HG02970 (cell line): ENCODE results near the gene PHLDA2.

Experiments
- ATAC-seq: cut with Tn5 transposase; IDR thresholded peaks from one replicate; pipeline ENCODE4 v1.9.1; 2021; ENCODE audit warnings: mild to moderate bottlenecking, moderate library complexity, moderate number of reproducible peaks; ENCODE audit not compliant: unreplicated experiment, low FRiP score

The PHLDA2 gene, protein sequence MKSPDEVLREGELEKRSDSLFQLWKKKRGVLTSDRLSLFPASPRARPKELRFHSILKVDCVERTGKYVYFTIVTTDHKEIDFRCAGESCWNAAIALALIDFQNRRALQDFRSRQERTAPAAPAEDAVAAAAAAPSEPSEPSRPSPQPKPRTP

DNA sequence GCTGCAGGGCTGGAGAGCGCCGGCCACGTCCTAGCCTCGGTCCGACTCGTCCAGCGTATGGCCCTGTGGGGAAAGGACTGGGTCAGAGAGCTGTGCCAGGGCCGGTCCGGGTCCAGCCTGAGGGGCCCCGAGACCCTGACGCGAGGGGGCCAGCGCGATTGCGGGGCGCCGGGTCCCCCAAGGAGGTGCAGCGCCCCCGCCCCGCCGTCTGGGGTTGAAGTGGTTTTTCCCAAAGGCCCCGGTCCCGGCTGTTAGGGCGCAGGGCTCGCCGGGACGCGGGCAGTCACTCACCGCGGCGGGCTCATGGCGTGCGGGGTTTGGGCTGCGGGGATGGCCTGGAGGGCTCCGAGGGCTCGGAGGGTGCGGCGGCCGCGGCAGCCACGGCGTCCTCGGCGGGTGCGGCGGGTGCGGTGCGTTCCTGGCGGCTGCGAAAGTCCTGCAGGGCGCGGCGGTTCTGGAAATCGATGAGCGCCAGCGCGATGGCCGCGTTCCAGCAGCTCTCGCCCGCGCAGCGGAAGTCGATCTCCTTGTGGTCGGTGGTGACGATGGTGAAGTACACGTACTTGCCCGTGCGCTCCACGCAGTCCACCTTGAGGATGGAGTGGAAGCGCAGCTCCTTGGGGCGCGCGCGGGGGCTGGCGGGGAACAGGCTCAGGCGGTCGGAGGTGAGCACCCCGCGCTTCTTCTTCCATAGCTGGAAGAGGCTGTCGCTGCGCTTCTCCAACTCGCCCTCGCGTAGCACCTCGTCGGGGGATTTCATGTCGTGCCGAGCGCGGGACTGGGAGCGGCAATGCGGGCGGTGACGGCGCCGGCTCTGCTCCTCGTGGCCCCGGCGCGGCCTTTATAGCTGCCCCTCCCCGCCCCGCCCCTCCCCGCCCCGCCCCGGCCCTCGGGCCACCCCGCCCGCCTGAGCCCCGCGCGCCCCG, at the start of gene PHLDA2:
TSS of gene PHLDA2 (minus strand) at position 816 of the 926 bp plus-strand sequence. CDS start at position 760, 56 bp downstream.
- no peak for ATAC-seq

GRCh38 chr11:2977113-2977512, 47.9 kb upstream of the PHLDA2 start:
- no peak for ATAC-seq

DNA sequence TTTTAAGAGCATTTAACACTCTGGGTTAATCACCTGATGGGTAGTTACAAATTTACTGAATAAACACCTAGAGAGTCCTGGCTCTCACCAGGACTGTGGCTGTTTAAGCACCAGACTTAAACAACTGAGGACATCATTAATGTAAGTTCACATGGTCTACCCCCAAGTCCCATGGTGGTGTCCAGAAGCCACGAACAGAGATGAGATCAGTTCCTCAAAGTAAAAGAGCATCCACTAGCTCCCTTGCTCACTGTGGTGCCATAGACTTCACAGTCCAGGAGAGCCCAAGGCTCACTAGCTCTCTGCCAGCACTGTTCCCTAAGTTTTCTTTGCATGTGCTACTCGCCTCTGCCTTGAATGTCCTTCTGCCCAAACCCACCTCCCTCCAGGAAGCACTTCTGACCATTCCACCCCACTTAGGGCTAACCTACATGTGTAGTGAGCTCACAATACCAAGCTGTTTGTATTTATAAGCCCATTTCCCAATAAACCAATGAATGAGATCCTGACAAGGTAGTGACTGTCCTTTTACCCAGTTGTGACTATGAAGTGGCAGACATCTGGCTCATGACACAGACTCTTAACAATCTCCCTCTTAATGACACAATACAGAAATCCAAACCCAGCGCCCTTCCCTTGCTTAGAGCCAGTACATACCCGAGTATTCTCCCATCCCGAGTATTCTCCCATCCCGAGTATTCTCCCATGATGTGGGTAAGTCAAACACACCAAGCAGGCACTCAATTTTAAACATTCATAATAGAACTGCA, 47.3 kb upstream of the PHLDA2 start:
- no peak for ATAC-seq

DNA sequence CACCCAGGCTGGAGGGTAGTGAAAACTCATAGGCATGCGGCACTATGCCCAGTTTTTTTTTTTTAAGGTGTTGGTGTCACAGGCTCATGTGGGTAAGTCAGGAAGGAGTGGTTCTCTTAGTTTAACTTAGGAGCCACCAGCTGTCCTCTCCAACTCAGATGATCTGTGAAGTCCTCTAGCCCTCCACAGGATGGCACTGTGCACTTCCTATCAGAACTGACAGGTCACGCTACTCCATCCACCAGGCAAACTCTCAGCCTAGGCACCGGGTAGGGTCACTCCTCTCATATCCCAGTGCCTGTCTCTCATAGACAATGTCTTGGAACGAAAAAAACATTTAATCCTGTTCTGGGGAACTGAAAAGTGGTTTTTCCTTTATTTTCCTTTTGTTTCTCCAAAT, 46.4 kb upstream of the PHLDA2 start:
- no peak for ATAC-seq

GRCh38 chr11:2974272-2974671, 45.1 kb upstream of the PHLDA2 start:
- no peak for ATAC-seq

DNA sequence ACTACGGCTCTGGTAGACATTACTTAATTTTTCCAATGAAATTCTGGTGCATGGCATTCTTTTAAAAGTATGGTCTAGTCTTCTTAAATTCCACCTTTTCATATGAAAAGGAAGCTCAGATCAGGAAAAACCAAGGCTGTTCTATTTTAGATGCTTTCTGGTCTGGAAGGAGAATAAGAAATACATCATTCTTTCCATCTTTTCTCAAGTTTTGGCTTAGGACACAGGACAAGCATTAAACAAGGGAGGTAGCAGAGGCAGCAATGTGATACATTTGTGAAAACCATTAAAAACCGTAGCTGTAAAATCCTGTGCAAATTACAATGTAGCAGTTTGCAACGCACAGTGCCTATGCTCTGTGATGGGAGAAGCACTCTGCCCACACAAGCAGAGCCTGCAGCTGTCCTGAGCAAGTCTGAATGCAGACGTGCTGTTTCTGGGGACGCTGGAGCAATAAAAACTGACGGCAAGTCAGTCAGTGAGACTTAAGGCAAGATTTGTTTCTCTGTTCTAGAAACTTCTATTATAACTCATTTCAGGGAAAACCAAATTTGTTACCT, 39.2 kb upstream of the PHLDA2 start:
- ATAC-seq, result no peak

GRCh38 chr11:2964782-2965181, 35.6 kb upstream of the PHLDA2 start:
- no peak for ATAC-seq

DNA sequence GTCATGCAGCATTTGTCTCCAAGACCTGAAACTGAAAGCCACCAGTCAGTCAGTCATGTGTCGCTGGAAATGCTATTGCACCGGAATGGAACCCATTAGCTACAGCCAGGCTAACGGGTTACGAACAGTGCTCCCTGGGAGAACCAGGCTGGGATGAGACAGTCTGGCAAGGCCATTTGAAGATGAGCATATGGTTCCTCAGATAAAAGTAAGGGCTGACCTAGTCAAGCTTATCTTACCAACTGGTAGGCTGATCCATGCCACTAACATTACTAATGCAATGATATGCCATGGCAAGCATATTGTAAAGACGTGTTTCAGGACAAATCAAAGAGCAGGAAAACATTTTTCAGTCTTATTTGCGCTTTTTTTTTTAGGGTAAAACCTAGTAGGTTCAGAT, 34.5 kb upstream of the PHLDA2 start:
- ATAC-seq, result no peak

DNA sequence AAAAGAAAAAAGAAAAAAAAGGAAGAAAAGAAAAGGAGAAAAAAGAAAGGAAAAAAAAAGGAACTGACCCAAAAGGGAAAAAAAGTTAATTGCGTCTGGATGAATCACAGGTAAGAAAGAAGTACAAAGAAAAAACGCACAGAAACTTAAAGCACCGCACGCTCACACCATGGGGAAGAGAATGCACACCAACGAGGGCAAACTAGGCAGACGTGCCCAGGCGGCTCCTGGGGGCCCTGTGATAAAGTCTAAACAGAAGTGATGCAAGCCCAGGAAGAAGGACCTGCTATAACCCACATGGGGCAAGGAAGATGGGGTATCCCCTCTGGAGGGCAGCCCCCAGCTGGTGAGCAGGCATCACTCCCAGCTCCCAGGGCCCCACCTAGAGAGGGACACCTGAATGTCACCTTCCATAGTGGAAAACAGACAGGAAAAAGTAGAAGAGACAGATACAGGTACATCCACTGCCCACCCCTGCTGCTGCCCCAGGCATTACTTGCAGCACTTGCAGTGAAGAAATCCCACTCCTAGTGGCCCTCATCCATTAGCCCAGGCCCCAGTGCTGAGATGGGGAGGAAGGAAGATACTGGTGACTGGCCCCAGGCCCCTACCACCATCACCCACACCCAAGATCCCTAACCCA, 34.0 kb upstream of the PHLDA2 start:
- no peak for ATAC-seq

DNA sequence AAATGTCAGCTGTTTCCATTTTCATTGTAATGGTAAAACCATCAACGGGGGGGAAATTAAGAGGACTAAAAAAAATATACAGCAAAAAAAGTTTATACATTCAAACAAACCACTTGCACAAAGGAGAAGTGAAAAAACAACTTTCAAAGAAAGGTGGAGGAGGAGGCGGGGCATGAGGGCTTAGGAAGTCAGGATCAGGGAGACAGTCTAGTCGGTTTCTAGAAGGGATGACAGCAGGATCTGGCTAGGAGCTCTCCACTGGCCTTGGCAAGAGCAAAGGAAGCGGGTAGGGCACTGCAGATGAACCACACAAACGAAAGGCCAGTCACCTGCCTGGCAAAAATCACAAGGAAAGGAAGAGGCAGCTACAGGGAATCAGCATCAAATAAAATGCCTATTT, 31.9 kb upstream of the PHLDA2 start:
- ATAC-seq, result no peak

- no peak for ATAC-seq
These were observed 30.9 kb upstream of the PHLDA2 start for GRCh38 chr11:2960139-2960538.

GRCh38 chr11:2958251-2958650, 29.0 kb upstream of the PHLDA2 start:
- no peak for ATAC-seq

DNA sequence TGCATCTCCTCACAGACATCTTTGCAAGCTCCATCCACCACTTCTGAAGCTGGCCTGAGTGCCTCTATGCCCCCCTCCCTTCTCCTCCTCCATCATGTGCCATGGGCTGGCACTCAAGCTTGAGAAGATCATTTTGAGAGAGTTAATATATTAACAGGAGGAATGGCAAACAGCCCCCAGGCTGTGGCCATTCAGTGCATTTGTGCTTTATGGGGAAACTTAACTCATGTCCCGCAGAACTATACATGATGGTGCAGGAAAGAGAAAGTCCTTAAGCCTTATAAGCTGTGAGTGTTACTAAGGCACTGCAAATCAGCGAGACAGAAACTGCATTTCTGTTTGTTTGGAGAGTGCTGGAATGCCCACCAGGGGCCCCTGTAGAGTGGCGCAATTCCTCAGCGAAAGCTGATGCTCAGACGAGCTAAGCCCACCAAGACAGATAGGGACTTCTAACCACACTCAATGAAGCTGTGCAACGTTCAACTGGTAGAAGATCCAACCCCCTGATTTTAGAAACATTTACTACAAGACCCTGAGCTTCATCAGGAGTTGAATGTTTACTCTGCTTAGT, 26.8 kb upstream of the PHLDA2 start:
- ATAC-seq, result no peak

DNA sequence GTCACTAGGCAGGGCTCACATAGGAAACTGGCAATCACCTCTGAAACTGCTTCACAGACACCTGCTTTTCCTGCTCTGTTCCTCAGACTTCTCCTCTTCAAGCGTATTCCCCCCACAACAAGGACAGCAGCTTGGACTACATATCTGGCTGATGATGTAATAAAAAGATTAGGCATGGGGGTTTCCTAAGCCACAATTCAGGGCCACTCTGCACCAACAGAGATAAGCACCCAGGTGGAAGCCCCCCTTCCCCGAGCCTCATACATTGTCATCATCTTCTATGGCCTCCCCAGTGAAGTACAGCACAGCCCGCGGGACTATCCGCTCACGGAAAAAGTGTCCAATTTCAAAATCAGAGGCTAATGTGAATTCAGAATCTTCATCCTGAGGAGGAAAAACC, 25.0 kb upstream of the PHLDA2 start:
- no peak for ATAC-seq

DNA sequence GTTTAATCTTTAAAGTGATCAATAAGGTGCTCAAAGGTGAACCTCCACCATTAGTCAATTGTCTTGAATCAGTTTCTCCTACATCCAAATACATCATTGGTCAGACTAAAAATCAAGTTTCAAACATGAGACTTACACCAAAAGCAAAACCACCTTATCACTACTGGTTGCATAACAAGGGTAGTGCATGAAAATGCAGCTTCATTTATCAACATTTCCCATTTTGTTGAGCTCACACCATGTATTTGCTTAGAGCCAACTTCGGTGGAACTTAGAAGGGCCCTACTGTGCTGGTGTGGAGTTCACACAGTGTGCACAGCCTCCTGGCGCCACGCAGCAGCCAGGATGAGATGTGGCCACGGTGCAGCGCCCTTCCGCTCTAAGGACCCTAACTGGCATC, 23.1 kb upstream of the PHLDA2 start:
- ATAC-seq, result no peak

DNA sequence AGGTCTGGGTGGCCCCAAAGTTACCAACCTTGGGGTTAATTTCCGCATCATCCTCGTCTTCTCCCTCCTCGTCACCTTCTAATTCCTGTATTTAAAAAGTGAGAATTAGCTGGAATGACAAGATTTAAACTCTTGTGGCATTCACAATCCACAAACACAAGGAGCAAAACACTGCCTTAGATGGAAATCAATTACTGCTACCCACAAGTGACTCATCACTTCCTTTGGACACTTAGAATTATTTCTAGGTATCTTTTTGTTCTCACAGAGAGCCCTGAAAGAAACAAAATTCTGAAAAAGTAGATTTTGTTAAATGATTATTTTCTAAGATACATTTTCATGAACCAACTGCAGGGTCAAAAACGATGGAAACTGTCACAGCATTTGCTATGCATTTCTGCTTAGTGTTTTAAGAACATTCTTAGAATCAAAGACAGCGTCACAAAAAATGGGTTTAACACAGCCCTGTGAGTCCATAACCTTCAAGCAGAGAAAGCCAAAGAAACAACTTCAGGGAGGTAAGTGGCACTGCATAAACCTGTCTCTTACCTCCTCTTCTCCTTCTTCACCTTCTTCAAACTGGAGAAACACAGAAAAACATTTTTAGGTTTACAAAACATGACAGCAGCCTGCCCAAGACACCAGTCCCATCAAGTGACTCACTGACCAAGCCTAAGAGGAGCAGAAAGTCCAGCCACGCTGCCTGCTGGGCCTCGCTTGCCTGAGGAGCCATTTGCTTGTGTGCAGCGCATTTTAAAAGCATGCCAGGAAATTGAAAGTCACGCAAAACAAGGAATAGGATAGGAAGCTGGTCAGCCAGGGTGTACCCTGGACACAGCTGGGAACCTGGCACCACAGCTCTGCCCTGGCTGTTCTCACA, 22.3 kb upstream of the PHLDA2 start:
- no peak for ATAC-seq

GRCh38 chr11:2950825-2951224, 21.6 kb upstream of the PHLDA2 start:
- no peak for ATAC-seq

GRCh38 chr11:2949920-2950319, 20.7 kb upstream of the PHLDA2 start:
- no peak for ATAC-seq

- ATAC-seq, result no peak
These were observed 18.5 kb upstream of the PHLDA2 start for GRCh38 chr11:2947744-2948143.
